ENCODE data around the gene YOD1. TPM values are rescaled to one million over a fixed set of nuclear protein-coding genes. Genes with fewer than 3 reads are reported as not detected.

The YOD1 gene
- total and polyA plus RNA-seq, 2 of the 13 experiments (the other 11 are each of a cell fraction or from before 2014, with no cell fraction given) = 3.4 to 9.1 TPM

- TF ChIP-seq BCL3 (CRISPR knock-in tag; IDR thresholded peaks at IDR 0.05) = peak; percentile 69; the same call in 1 of the 2 replicates
- TF ChIP-seq CBX5 (CRISPR knock-in tag; IDR thresholded peaks at IDR 0.05; ENCODE audit: borderline replicate concordance) = peak; percentile 21; the same call in 1 of the 2 replicates
- peak; percentile 8; the same call in 1 of the 2 replicates for TF ChIP-seq SIX1 (CRISPR knock-in tag; IDR thresholded peaks at IDR 0.05; ENCODE audit: borderline replicate concordance)
- TF ChIP-seq NR2C2 (CRISPR knock-in tag; IDR thresholded peaks at IDR 0.05; ENCODE audit: borderline replicate concordance) = peak; percentile 78
- TF ChIP-seq POLR2AphosphoS5 (IDR thresholded peaks at IDR 0.05; ENCODE audit: low read depth, low read length) = 0 out of 2 replicates have a peak, but pooled peaks have one; percentile 37
- TF ChIP-seq, protein P1, sequence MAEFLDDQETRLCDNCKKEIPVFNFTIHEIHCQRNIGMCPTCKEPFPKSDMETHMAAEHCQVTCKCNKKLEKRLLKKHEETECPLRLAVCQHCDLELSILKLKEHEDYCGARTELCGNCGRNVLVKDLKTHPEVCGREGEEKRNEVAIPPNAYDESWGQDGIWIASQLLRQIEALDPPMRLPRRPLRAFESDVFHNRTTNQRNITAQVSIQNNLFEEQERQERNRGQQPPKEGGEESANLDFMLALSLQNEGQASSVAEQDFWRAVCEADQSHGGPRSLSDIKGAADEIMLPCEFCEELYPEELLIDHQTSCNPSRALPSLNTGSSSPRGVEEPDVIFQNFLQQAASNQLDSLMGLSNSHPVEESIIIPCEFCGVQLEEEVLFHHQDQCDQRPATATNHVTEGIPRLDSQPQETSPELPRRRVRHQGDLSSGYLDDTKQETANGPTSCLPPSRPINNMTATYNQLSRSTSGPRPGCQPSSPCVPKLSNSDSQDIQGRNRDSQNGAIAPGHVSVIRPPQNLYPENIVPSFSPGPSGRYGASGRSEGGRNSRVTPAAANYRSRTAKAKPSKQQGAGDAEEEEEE (CRISPR knock-in tag; IDR thresholded peaks at IDR 0.05; ENCODE audit: borderline replicate concordance) = no peak
- TF ChIP-seq SOX5 (CRISPR knock-in tag; IDR thresholded peaks at IDR 0.05; ENCODE audit: borderline replicate concordance) = peak; percentile 76; the same call in 1 of the 2 replicates
- TF ChIP-seq MATR3 (CRISPR knock-in tag; IDR thresholded peaks at IDR 0.05) = no peak
- no peak; the same call in 1 of the 2 replicates for TF ChIP-seq AHR (CRISPR knock-in tag; IDR thresholded peaks at IDR 0.05)
- TF ChIP-seq MAX (IDR thresholded peaks at IDR 0.05) = peak; percentile 39
- peak; percentile 46; the same call in 1 of the 2 replicates for TF ChIP-seq ZNF205 (CRISPR knock-in tag; IDR thresholded peaks at IDR 0.05)
- 0 out of 2 replicates have a peak, but pooled peaks have one; percentile 14 for TF ChIP-seq ZNF629 (CRISPR knock-in tag; conservative IDR thresholded peaks at IDR 0.05)
- peak; percentile 67; the same call in 1 of the 2 replicates for TF ChIP-seq ZNF547 (CRISPR knock-in tag; IDR thresholded peaks at IDR 0.05)
- TF ChIP-seq PITX1 (CRISPR knock-in tag; IDR thresholded peaks at IDR 0.05) = peak; percentile 88
- no peak for TF ChIP-seq KDM5B (CRISPR knock-in tag; IDR thresholded peaks at IDR 0.05; ENCODE audit: borderline replicate concordance)
- TF ChIP-seq ZSCAN22 (CRISPR knock-in tag; IDR thresholded peaks at IDR 0.05) = peak; percentile 80
- peak; percentile 90 for TF ChIP-seq HDAC2 (CRISPR knock-in tag; IDR thresholded peaks at IDR 0.05)
- peak; percentile 59 for TF ChIP-seq ZMYM3 (CRISPR knock-in tag; IDR thresholded peaks at IDR 0.05)
- TF ChIP-seq ZFY (CRISPR knock-in tag; IDR thresholded peaks at IDR 0.05) = peak; percentile 68
- TF ChIP-seq ZNF44 (CRISPR knock-in tag; IDR thresholded peaks at IDR 0.05) = no peak
- TF ChIP-seq ZNF784 (CRISPR knock-in tag; IDR thresholded peaks at IDR 0.05; ENCODE audit: borderline replicate concordance) = peak; percentile 85; the same call in 1 of the 2 replicates
- TF ChIP-seq ZNF343 (CRISPR knock-in tag; IDR thresholded peaks at IDR 0.05) = peak; percentile 65; the same call in 1 of the 2 replicates
- peak; percentile 94 for TF ChIP-seq NFIC (IDR thresholded peaks at IDR 0.05; ENCODE audit: low read length)
- TF ChIP-seq ZNF616 (CRISPR knock-in tag; IDR thresholded peaks at IDR 0.05; ENCODE audit: low read depth) = no peak
- TF ChIP-seq ZNF460 (CRISPR knock-in tag; IDR thresholded peaks at IDR 0.05; ENCODE audit: borderline replicate concordance) = no peak; the same call in 1 of the 2 replicates
Observed at GRCh38 chr1:207088701-207089626, 38.0 kb upstream of the YOD1 start, which contains the start of gene C4BPB (continued).
